Natural killer cell (primary cell): ENCODE measurements around the gene RP9. TPM values are rescaled to one million over a fixed set of nuclear protein-coding genes. Genes with fewer than 3 reads are reported as not detected.
"Not testable (repeated sequence)": the region's sequence is repeated elsewhere in the genome, so short reads cannot be mapped to it uniquely, and the experiment has no call there.

Experiments used
- ATAC-seq, 3 donors: fragments of 150-1000 bp in 2 of 3; fragments of 200-7000 bp in 1 of 3; cut with Tn5 transposase; 1 replicate in 1 of 3; 2 replicates in 2 of 3; pipeline ENCODE4 v1.10.0; 2021; ENCODE audit warnings: mild to moderate bottlenecking in 2 of 3, moderate library complexity in 2 of 3
- DNase-seq, 2 donors: peaks; one replicate each; pipeline versions ENCODE4 v3.0.0 to v3.0.0-alpha.2; 2013 to 2021; ENCODE audit warnings: mixed read lengths in 1 of 2
- H3K27ac ChIP-seq: one replicate; pipeline ENCODE4 v1.5.1; 2013; ENCODE audit warnings: mild to moderate bottlenecking, low read length
- H3K27me3 ChIP-seq: one replicate; pipeline ENCODE4 v1.6.1; 2013; ENCODE audit warnings: low read length; ENCODE audit not compliant: control insufficient read depth, insufficient read depth
- H3K36me3 ChIP-seq: one replicate; pipeline ENCODE4 v1.6.1; 2013; ENCODE audit warnings: low read length; ENCODE audit not compliant: control insufficient read depth, insufficient read depth
- H3K4me1 ChIP-seq: one replicate; pipeline ENCODE4 v1.6.1; 2013; ENCODE audit warnings: low read length; ENCODE audit not compliant: control insufficient read depth, insufficient read depth
- H3K4me3 ChIP-seq: one replicate; pipeline ENCODE4 v1.5.1; 2013; ENCODE audit warnings: low read length
- H3K9me3 ChIP-seq: one replicate; pipeline ENCODE4 v1.6.1; 2013; ENCODE audit warnings: low read length; ENCODE audit not compliant: control insufficient read depth, insufficient read depth
- H3K27ac Mint-ChIP-seq, 2 donors: one replicate each; pipeline ENCODE4 v1.8.0; 2022; ENCODE audit warnings: mild to moderate bottlenecking in 2 of 2, mixed read lengths in 2 of 2, moderate library complexity in 1 of 2
- H3K27me3 Mint-ChIP-seq, 2 donors: one replicate each; pipeline ENCODE4 v1.8.0; 2022; ENCODE audit warnings: low read depth in 2 of 2, mixed read lengths in 2 of 2
- H3K36me3 Mint-ChIP-seq: one replicate; pipeline ENCODE4 v1.8.0; 2022; ENCODE audit warnings: mixed read lengths
- H3K4me1 Mint-ChIP-seq, 2 donors: one replicate each; pipeline ENCODE4 v1.8.0; 2022; ENCODE audit warnings: mixed read lengths in 2 of 2
- H3K4me3 Mint-ChIP-seq: one replicate; pipeline ENCODE4 v1.8.0; 2022; ENCODE audit warnings: mild to moderate bottlenecking, moderate library complexity, mixed read lengths
- H3K9me3 Mint-ChIP-seq, 2 donors: one replicate each; pipeline ENCODE4 v1.8.0; 2022; ENCODE audit warnings: mixed read lengths in 2 of 2
- CTCF ChIP-seq: fragments of 200-600 bp; IDR thresholded peaks from one replicate; pipeline ENCODE4 v1.8.0; 2022; ENCODE audit warnings: antibody characterized with exemption
- WGBS: methylation state at CpG from one replicate; pipeline ENCODE4 v1.1.7; 2013; ENCODE audit warnings: missing lambda C conversion rate; ENCODE audit not compliant: insufficient coverage; 5-methylcytosine and 5-hydroxymethylcytosine counted together
- intact Hi-C: fragments of 100-400 bp; cut with micrococcal nuclease; formaldehyde crosslinking; loops from one replicate; pipeline ENCODE4 v1.14.2; 2022
- total RNA-seq, 4 donors: library from RNA; stranded (reverse); fragments of 120-200 nt in 1 of 4; gene quantifications; one replicate each; pipeline versions ENCODE4 v1.2.3 to v1.2.4, GENCODE V29; 2013 to 2022

The RP9 gene
- total RNA-seq, 3 donors from 2014 or later (not counting 1 experiment from before 2014, with no cell fraction given), result 19.1 to 27.6 (median 21.9) TPM

- no peak overlapping the region for H3K4me3 Mint-ChIP-seq
- Histone ChIP-seq H3K27me3 (no peaks in the 10 kb centered on the region), H3K4me3 (no peak overlapping the region), H3K9me3 (no peaks in the 10 kb centered on the region), H3K36me3 (peaks cover 41% of the 10 kb centered on the region), H3K27ac (no peak overlapping the region), H3K4me1 (peaks cover 3% of the 10 kb centered on the region)
- H3K27me3 Mint-ChIP-seq, result no peaks in the 10 kb centered on the region
- DNase-seq (no peak), ATAC-seq (no peak)
- H3K4me1 Mint-ChIP-seq, result peaks cover 24 to 25% of the 10 kb centered on the region in 2 donors
- H3K36me3 Mint-ChIP-seq, result peaks cover 3% of the 10 kb centered on the region
- TF ChIP-seq CTCF, result no peak
- intact Hi-C loops, result no loop called here
- no peak overlapping the region for H3K27ac Mint-ChIP-seq
- H3K9me3 Mint-ChIP-seq, result no peaks in the 10 kb centered on the region
- WGBS, result 100% methylated on average over 1 of the region's 3 CpGs
Observed at GRCh38 chr7:33101906-33102305, 7.3 kb downstream of the RP9 start.

GRCh38 chr7:33100770-33101169, 8.4 kb downstream of the RP9 start:
- DNase-seq, result no peak
- Histone ChIP-seq H3K4me1 (peaks cover 3% of the 10 kb centered on the region), H3K36me3 (peaks cover 52% of the 10 kb centered on the region), H3K9me3 (no peaks in the 10 kb centered on the region), H3K4me3 (no peak overlapping the region), H3K27ac (no peak overlapping the region), H3K27me3 (no peaks in the 10 kb centered on the region)
- whole genome bisulfite sequencing, result 65% methylated on average over 3 of the region's 3 CpGs
- Mint-ChIP-seq H3K4me1 (peaks cover 15 to 16% of the 10 kb centered on the region in 2 donors), H3K4me3 (no peak overlapping the region), H3K27me3 (no peaks in the 10 kb centered on the region), H3K27ac (no peak overlapping the region), H3K36me3 (peaks cover 10% of the 10 kb centered on the region), H3K9me3 (no peaks in the 10 kb centered on the region)
- TF ChIP-seq CTCF, result no peak
- intact Hi-C loops, result no loop called here
- no peak for ATAC-seq

- H3K27ac Mint-ChIP-seq, result no peak overlapping the region
- intact Hi-C loops, result no loop called here
- no peak overlapping the region for H3K27ac ChIP-seq
Observed at GRCh38 chr7:33099154-33099940, 9.9 kb downstream of the RP9 start.

GRCh38 chr7:33094745-33095275, 14.4 kb downstream of the RP9 start:
- H3K27ac ChIP-seq, H3K27me3 Mint-ChIP-seq, intact Hi-C loops, H3K9me3 ChIP-seq, ATAC-seq, H3K27me3 ChIP-seq, DNase-seq, H3K4me1 ChIP-seq, H3K4me3 ChIP-seq, H3K4me1 Mint-ChIP-seq, H3K9me3 Mint-ChIP-seq, H3K27ac Mint-ChIP-seq, H3K4me3 Mint-ChIP-seq: not testable (repeated sequence)
- H3K36me3 Mint-ChIP-seq, result peaks cover 26% of the 10 kb centered on the region
- peaks cover 50% of the 10 kb centered on the region for H3K36me3 ChIP-seq
- 100% methylated on average over 2 of the region's 6 CpGs for WGBS

More at GRCh38 chr7:33099154-33099940, 9.9 kb downstream of the RP9 start:
- Histone ChIP-seq H3K4me1 (peaks cover 3% of the 10 kb centered on the region), H3K9me3 (no peaks in the 10 kb centered on the region), H3K27me3 (no peaks in the 10 kb centered on the region), H3K36me3 (peaks cover 60% of the 10 kb centered on the region), H3K4me3 (no peak overlapping the region)
- H3K9me3 Mint-ChIP-seq, result no peaks in the 10 kb centered on the region
- no peak overlapping the region for H3K4me3 Mint-ChIP-seq
- TF ChIP-seq CTCF, result no peak
- WGBS, result 65% methylated on average over 3 of the region's 4 CpGs
- peaks cover 3 to 13% of the 10 kb centered on the region in 2 donors for H3K4me1 Mint-ChIP-seq
- ATAC-seq (no peak), DNase-seq (no peak)
- peaks cover 19% of the 10 kb centered on the region for H3K36me3 Mint-ChIP-seq
- no peaks in the 10 kb centered on the region for H3K27me3 Mint-ChIP-seq
